ENCODE measurements around the gene LRRC72.
"Not testable (repeated sequence)": the region's sequence is repeated elsewhere in the genome, so short reads cannot be mapped to it uniquely, and the experiment has no call there.

Gene LRRC72

DNA sequence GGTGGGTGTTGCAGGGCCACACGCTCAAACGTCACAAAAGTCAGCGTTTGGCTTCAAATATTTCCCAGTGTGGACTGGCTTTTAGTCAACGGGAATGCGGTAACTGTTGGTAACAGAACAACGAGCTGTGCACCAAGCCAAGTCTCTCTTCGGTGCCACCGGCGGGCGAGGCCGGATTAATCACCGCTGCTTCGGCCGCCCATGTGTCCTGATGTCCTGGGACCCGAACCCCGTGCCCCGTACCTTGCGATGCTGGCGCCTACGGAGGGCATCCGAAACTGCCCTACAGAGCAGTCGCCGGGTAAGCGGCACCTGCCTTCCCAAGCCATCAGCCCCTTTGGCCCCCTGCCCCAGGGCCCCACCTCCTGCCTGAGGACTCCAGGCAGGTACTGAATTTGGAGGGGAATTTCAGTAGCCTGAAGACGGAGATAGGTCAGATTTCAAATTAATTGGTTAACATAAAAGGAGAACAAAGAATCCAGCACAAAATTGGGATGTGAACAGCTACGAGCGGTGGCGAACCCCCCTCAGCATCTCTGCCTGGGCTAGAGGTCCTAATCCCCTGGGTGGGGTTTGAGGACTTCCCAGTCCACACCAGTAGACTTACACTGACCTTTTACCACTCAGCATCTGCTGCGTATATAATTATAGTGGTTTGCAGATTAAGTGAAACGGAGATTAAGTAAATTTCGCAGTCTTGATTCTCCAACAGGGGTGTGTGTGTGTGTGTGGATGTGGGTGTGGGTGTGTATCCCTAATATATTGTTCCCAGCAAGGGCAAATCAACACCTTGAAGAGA is at the start of gene LRRC72:
Gene LRRC72 (plus strand): TSS at position 84 of the 799 bp plus-strand sequence. CDS start 128 bp downstream, at position 212.
- no peak for ATAC-seq
- H3K27ac Mint-ChIP-seq = no peak within 1 kb of the TSS
- no peaks in the 10 kb centered on the region for H3K4me1 Mint-ChIP-seq
- no peaks in the 10 kb centered on the region for H3K9me3 Mint-ChIP-seq
- DNase-seq = no peak
- H3K4me3 Mint-ChIP-seq = no peak within 1 kb of the TSS
- H3K27me3 Mint-ChIP-seq = peaks cover 9% of the 10 kb centered on the region

DNA sequence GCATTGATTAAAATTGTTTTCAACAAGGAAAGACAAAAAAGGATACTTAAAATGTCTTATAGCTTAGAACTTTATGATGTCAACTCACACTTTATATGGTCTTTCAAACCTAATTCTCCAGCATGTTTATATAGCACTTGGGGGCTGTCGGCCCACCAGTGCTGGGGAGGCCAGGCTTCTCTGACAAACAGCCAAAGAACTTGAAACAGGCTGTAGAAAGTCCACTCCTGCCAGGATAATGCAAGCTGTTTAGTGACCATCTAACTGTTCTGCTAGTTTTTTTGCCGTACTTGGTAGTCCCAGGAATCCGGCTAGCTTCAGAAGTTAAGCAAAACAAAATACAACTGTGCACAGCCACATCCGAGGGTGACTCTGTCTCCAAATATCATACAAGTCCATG is 47.5 kb upstream of the LRRC72 start:
- no peak for ATAC-seq
- Mint-ChIP-seq H3K4me1 (no peaks in the 10 kb centered on the region), H3K4me3 (no peak overlapping the region), H3K9me3 (no peaks in the 10 kb centered on the region), H3K27ac (no peak overlapping the region), H3K27me3 (peaks cover 35% of the 10 kb centered on the region)
- no peak for DNase-seq

- H3K27me3 Mint-ChIP-seq = peaks cover 30% of the 10 kb centered on the region
- ATAC-seq = no peak
- H3K4me3 Mint-ChIP-seq = no peak overlapping the region
- no peaks in the 10 kb centered on the region for H3K4me1 Mint-ChIP-seq
- H3K9me3 Mint-ChIP-seq = no peaks in the 10 kb centered on the region
- DNase-seq = no peak
- H3K27ac Mint-ChIP-seq = no peak overlapping the region
Observed at GRCh38 chr7:16479591-16479990, 47.0 kb upstream of the LRRC72 start.

- H3K4me3 Mint-ChIP-seq = no peak overlapping the region
- H3K27ac Mint-ChIP-seq = no peak overlapping the region
- H3K4me1 Mint-ChIP-seq = no peaks in the 10 kb centered on the region
- peaks cover 13% of the 10 kb centered on the region for H3K27me3 Mint-ChIP-seq
- peaks cover 0 to 3% of the 10 kb centered on the region in 2 donors for H3K9me3 Mint-ChIP-seq
- no peak for DNase-seq
- ATAC-seq = no peak
Observed at GRCh38 chr7:16484453-16485158, 42.0 kb upstream of the LRRC72 start.

- DNase-seq (no peak), ATAC-seq (no peak)
- Mint-ChIP-seq H3K27me3 (no peaks in the 10 kb centered on the region), H3K4me3 (no peak overlapping the region), H3K4me1 (no peaks in the 10 kb centered on the region), H3K27ac (no peak overlapping the region), H3K9me3 (peaks cover 0 to 3% of the 10 kb centered on the region in 2 donors)
Observed at GRCh38 chr7:16491148-16491547, 35.5 kb upstream of the LRRC72 start.

DNA sequence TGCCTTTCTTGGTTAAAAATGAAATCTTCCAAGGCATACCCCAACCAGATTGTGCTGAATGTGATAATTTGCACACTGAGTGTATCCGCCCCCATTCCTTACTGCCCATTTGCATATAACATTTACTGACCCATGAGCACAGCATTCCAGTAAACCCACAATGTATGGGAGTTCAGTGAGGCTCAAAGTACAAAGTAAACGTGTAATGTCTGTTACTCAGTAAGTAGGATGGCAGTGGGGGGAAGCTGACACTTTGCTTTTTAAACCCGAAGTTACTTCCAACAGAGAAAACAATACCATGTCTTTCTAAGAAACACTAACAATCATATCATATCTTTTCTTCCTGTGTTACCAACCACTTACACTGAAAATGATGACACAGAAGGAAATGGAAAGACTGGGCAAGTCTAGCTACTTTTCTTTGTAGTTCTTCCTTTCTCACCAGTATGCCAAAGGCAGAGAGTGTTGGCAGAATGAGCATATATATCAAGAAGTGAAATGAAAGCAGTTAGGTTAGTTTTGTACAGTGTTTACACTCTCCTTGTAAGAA is 34.0 kb upstream of the LRRC72 start:
- no peaks in the 10 kb centered on the region for H3K9me3 Mint-ChIP-seq
- peak overlapping the region in 1 of 2 donors; percentile 55 for H3K27ac Mint-ChIP-seq
- DNase-seq (no peak), ATAC-seq (peak; percentile 89)
- no peaks in the 10 kb centered on the region for H3K4me1 Mint-ChIP-seq
- no peaks in the 10 kb centered on the region for H3K27me3 Mint-ChIP-seq
- H3K4me3 Mint-ChIP-seq = no peak overlapping the region

GRCh38 chr7:16493266-16493665 is 33.4 kb upstream of the LRRC72 start:
- no peaks in the 10 kb centered on the region for H3K9me3 Mint-ChIP-seq

DNA sequence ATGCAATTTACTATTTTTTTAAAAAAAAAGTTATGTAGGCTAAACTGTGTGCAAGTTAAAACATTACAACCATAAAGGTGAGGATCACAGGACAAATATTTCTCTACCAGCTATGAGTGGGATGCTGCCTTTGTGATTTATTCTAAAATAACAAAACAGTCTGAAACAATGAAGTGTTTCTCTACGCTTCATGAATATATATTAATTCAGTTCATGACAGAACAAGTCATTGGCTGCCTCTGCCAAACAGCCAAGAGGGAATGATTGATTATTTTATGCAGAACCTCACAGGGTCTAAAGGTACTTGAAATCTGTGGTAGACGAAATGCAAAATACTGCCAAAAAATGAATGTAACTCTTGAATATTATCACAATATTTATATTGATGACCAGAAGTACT is 32.1 kb upstream of the LRRC72 start:
- no peaks in the 10 kb centered on the region for H3K4me1 Mint-ChIP-seq
- no peaks in the 10 kb centered on the region for H3K9me3 Mint-ChIP-seq
- H3K27ac Mint-ChIP-seq = no peak overlapping the region
- DNase-seq (no peak), ATAC-seq (no peak)
- peaks cover 6% of the 10 kb centered on the region for H3K27me3 Mint-ChIP-seq
- H3K4me3 Mint-ChIP-seq = no peak overlapping the region

More at GRCh38 chr7:16493266-16493665, 33.4 kb upstream of the LRRC72 start:
- Mint-ChIP-seq H3K4me1 (no peaks in the 10 kb centered on the region), H3K27ac (no peak overlapping the region), H3K27me3 (no peaks in the 10 kb centered on the region), H3K4me3 (no peak overlapping the region)
- ATAC-seq (no peak), DNase-seq (no peak)

GRCh38 chr7:16494955-16495719 is 31.5 kb upstream of the LRRC72 start:
- peaks cover 6% of the 10 kb centered on the region for H3K27me3 Mint-ChIP-seq
- no peak overlapping the region for H3K4me3 Mint-ChIP-seq
- ATAC-seq = no peak
- no peak overlapping the region for H3K27ac Mint-ChIP-seq
- H3K9me3 Mint-ChIP-seq = no peaks in the 10 kb centered on the region
- H3K4me1 Mint-ChIP-seq = no peaks in the 10 kb centered on the region
- DNase-seq = no peak

DNA sequence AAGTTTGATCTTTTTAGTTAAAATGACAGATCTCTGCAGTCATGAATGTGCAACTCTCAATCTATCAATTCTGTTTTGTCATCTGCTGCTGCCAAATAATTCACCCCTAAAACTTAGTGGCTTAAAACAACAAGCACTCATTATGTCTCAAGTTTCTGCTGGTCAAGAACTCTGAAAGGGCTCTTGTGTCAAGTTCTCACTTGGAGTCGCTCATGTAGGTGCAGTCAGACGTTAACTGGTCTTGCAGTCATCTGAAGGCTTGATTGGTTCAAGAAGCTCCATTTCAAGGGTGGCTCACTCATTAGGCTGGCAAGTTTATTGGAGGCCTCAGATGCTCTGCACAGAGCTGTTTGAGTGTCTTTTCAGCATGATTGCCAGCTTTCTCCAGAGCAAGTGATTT is 28.5 kb upstream of the LRRC72 start:
- no peak for ATAC-seq
- Mint-ChIP-seq H3K9me3 (no peaks in the 10 kb centered on the region), H3K4me3 (no peak overlapping the region), H3K4me1 (no peaks in the 10 kb centered on the region), H3K27me3 (peaks cover 6% of the 10 kb centered on the region), H3K27ac (no peak overlapping the region)
- no peak for DNase-seq

- Mint-ChIP-seq H3K9me3 (no peaks in the 10 kb centered on the region), H3K27me3 (peaks cover 6% of the 10 kb centered on the region), H3K27ac (no peak overlapping the region), H3K4me1 (no peaks in the 10 kb centered on the region), H3K4me3 (no peak overlapping the region)
- no peak for ATAC-seq
- DNase-seq = no peak
Observed at GRCh38 chr7:16502303-16502702, 24.3 kb upstream of the LRRC72 start.

DNA sequence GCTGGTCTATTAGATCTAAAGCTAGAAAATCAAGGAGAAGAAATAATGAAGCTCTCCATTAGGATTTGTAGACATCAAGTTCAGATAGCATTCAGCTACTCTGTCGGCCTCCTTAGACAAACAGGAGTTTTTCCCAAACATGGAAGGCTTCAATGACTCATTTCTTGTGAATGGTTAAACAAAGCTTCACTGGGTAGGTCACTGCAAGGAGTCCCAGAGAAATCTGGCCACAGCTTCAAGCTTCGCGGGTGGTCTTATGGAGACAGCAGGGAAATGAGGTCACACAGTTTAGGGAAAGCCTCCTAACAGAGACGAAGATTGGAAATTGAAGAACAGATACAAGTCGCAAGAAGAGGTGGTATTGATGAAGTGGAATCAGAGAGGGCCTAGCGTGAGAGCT is 22.6 kb upstream of the LRRC72 start:
- H3K27ac Mint-ChIP-seq = no peak overlapping the region
- DNase-seq (no peak), ATAC-seq (no peak)
- H3K9me3 Mint-ChIP-seq = no peaks in the 10 kb centered on the region
- no peak overlapping the region for H3K4me3 Mint-ChIP-seq
- H3K4me1 Mint-ChIP-seq = no peaks in the 10 kb centered on the region
- peaks cover 3% of the 10 kb centered on the region for H3K27me3 Mint-ChIP-seq

DNA sequence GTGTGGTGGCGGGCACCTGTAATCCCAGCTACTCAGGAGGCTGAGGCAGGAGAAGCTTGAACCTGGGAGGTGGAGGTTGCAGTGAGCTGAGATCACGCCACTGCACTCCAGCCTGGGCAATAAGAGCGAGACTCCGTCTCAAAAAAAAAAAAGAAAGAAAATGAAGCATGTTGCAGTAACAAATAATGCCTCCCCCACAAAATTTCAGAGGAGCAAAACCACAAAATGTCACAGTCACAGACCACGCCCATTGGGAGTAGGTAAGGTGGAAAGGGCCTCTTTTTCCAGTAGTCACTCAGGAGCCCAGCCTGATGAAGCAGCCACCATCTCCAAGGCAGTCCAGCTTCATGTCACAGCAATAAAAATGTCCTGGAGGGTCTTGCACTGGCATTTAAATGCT is 20.2 kb upstream of the LRRC72 start:
- not testable (repeated sequence) for H3K4me3 Mint-ChIP-seq, H3K27me3 Mint-ChIP-seq, H3K4me1 Mint-ChIP-seq, ATAC-seq, H3K27ac Mint-ChIP-seq, H3K9me3 Mint-ChIP-seq, DNase-seq

GRCh38 chr7:16509829-16510228 is 16.8 kb upstream of the LRRC72 start:
- Mint-ChIP-seq H3K27me3 (no peaks in the 10 kb centered on the region), H3K4me1 (no peaks in the 10 kb centered on the region), H3K9me3 (no peaks in the 10 kb centered on the region), H3K27ac (no peak overlapping the region), H3K4me3 (no peak overlapping the region)
- DNase-seq = no peak
- ATAC-seq = no peak

- DNase-seq (no peak), ATAC-seq (peak; percentile 50)
- no peak overlapping the region for H3K4me3 Mint-ChIP-seq
- no peaks in the 10 kb centered on the region for H3K27me3 Mint-ChIP-seq
- H3K4me1 Mint-ChIP-seq = no peaks in the 10 kb centered on the region
- H3K9me3 Mint-ChIP-seq = no peaks in the 10 kb centered on the region
- H3K27ac Mint-ChIP-seq = peak overlapping the region in 1 of 2 donors; percentile 89
Observed at GRCh38 chr7:16511314-16511713, 15.3 kb upstream of the LRRC72 start.
